Effector memory CD8-positive, alpha-beta T cell (primary cell): ENCODE results near the gene ADORA1.

Experiments
- ATAC-seq: fragments of 150-1000 bp; cut with Tn5 transposase; replicated peaks from 2 replicates; pipeline ENCODE4 v1.10.0; 2021; ENCODE audit warnings: mild to moderate bottlenecking, moderate library complexity
- DNase-seq, 3 experiments: peaks; one replicate each; pipeline ENCODE4 v3.0.0; 2021
- H3K27ac Mint-ChIP-seq, 2 donors: one replicate each; pipeline ENCODE4 v1.8.0; 2022; ENCODE audit warnings: mild to moderate bottlenecking in 2 of 2, mixed read lengths in 2 of 2, moderate library complexity in 2 of 2
- H3K27me3 Mint-ChIP-seq, 2 donors: one replicate each; pipeline ENCODE4 v1.8.0; 2022; ENCODE audit warnings: mixed read lengths in 2 of 2
- H3K36me3 Mint-ChIP-seq: one replicate; pipeline ENCODE4 v1.8.0; 2022; ENCODE audit warnings: mild to moderate bottlenecking, moderate library complexity, mixed read lengths; ENCODE audit not compliant: insufficient read depth
- H3K4me1 Mint-ChIP-seq, 2 donors: one replicate each; pipeline ENCODE4 v1.8.0; 2022; ENCODE audit warnings: low read depth in 2 of 2, mixed read lengths in 2 of 2
- H3K4me3 Mint-ChIP-seq, 2 donors: one replicate each; pipeline ENCODE4 v1.8.0; 2022; ENCODE audit warnings: mild to moderate bottlenecking in 2 of 2, mixed read lengths in 2 of 2, moderate library complexity in 2 of 2
- H3K9me3 Mint-ChIP-seq, 2 donors: one replicate each; pipeline ENCODE4 v1.8.0; 2022; ENCODE audit warnings: mixed read lengths in 2 of 2

ADORA1 gene

DNA sequence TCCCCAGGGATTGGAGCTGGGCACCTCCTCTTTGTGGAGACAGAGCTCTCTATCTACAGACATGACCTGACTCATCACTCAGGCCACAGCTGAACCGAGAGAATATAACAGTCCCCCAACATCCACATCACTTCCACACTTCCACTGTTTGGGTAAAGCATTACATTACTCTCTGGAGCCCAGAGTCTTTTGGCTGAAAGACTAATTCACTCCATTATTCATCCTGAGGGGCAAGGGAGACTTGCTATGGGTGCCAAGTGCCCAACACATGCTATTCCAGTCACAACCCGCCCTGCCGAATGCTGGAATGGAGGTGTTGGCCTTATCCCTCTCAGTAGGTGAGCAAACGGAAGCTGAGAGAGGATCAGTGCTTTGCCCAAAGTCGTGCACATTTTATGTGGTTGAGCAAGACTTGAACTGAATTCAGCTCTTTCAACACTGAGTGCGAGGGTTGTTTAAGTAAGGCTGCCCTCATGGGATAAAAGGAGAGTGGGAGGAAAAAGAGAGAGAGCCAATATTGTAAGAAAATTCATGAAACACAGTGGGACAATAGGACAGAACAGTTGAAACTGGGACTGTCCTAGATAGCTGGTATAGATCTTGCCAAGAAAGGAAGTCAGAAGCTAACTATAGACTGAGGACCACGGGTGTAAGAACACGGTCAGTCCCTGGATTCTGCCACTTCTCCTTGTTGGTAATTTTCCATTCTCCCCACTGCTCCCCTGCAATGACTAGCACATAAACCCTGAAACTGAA, 72.5 kb downstream of the ADORA1 start:
- no peak overlapping the region for H3K27ac Mint-ChIP-seq
- ATAC-seq (no peak), DNase-seq (no peak)
- no peaks in the 10 kb centered on the region for H3K9me3 Mint-ChIP-seq
- no peak overlapping the region for H3K4me3 Mint-ChIP-seq
- no peaks in the 10 kb centered on the region for H3K4me1 Mint-ChIP-seq
- no peaks in the 10 kb centered on the region for H3K36me3 Mint-ChIP-seq
- H3K27me3 Mint-ChIP-seq = peaks cover 68 to 76% of the 10 kb centered on the region in 2 donors

DNA sequence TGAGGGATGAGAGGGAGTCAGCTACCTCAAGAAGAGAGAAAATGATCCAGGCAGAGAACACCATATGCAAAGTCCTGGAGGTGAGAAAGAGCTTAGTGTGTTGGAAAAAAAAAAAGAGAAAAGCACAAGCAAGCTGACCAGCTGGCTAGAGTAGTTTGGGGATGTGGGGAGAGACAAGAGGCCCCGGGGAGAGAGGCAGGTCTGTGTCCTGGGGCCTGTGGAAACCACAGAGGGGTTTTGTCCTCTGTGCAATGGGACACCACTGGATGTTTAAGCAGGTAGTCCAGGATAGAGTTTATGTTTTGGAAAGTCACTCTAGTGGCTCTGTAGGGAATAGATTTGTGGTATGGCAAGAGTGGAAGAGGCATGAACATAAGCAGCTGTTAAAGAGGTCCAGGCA, 73.4 kb downstream of the ADORA1 start:
- DNase-seq = no peak
- H3K36me3 Mint-ChIP-seq = no peaks in the 10 kb centered on the region
- H3K9me3 Mint-ChIP-seq = no peaks in the 10 kb centered on the region
- no peak overlapping the region for H3K4me3 Mint-ChIP-seq
- peaks cover 61 to 68% of the 10 kb centered on the region in 2 donors for H3K27me3 Mint-ChIP-seq
- no peaks in the 10 kb centered on the region for H3K4me1 Mint-ChIP-seq
- no peak for ATAC-seq
- no peak overlapping the region for H3K27ac Mint-ChIP-seq

DNA sequence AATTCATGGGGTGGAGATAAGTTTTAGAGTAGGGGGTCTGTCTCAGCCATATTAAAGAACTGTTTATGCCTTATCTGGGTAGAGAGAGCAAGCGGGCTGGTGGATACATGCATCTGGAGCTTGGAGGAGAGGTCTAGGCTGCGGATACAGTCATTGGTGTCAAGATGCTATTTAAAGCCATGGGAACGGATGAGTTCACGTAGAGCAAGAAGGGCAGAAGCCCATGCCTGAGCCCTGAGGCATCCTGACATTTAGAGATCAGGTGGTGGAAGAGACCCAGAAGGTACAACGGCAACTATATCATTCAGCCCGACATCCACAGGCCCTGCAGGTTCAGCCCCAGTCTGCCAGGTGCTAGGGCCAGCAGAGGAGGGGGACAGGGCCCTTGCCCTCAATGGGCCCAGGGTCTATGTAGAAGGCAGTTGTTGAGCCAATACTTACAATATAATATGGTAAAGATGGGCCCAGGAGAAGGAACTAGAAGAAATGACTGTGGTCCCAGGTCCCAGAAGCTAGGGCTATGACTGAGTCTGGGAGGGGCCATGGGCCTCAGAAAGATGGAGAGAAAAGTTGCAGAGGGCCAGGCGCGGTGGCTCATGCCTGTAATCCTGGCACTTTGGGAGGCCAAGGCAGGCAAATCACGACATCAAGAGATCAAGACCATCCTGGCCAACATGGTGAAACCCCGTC, 74.1 kb downstream of the ADORA1 start:
- ATAC-seq = no peak
- H3K27me3 Mint-ChIP-seq = peaks cover 59 to 66% of the 10 kb centered on the region in 2 donors
- no peaks in the 10 kb centered on the region for H3K36me3 Mint-ChIP-seq
- H3K4me1 Mint-ChIP-seq = no peaks in the 10 kb centered on the region
- no peak overlapping the region for H3K4me3 Mint-ChIP-seq
- H3K9me3 Mint-ChIP-seq = no peaks in the 10 kb centered on the region
- no peak overlapping the region for H3K27ac Mint-ChIP-seq
- no peak for DNase-seq

DNA sequence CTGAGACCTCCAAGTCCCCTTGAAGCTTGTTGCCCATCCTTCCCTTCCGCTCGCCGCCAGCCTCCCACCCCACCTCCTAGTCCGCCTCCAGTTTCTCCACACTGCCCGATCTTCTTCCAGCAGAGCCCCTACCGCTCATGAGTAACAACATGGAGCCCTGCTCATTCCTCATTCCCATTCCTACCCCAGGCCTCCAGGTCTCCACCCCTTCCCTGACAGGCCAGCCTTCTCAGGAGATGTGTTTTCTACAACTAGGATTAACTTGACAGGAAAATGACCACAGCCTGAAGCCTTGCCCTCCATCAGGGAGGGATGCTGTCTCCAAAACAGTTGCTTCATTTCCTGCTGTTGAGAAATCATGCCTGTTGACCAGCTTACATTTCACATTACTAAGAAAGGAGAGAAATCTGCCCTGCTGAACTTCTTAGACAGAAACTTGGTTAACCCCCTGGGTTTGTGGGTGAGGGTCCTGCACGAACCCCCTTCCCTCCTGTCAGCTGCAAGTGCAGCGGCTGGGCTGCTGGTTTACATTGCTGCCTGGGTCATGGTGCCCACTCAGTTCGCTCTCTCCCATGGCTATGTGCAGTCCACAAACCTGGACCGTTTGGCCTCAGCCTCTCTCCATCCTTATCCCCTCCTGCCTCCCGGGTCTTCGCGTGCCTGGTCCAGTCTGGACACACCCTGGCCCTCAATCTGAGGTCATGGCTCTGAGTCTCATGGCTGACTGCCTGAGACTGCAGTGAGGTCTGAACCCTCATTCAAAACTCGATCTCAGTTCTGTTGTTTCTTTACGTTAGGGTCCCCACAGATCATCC, 75.1 kb downstream of the ADORA1 start:
- Mint-ChIP-seq H3K9me3 (no peaks in the 10 kb centered on the region), H3K4me1 (no peaks in the 10 kb centered on the region), H3K27ac (no peak overlapping the region), H3K27me3 (peaks cover 54 to 56% of the 10 kb centered on the region in 2 donors), H3K36me3 (no peaks in the 10 kb centered on the region), H3K4me3 (no peak overlapping the region)
- no peak for ATAC-seq
- no peak for DNase-seq

DNA sequence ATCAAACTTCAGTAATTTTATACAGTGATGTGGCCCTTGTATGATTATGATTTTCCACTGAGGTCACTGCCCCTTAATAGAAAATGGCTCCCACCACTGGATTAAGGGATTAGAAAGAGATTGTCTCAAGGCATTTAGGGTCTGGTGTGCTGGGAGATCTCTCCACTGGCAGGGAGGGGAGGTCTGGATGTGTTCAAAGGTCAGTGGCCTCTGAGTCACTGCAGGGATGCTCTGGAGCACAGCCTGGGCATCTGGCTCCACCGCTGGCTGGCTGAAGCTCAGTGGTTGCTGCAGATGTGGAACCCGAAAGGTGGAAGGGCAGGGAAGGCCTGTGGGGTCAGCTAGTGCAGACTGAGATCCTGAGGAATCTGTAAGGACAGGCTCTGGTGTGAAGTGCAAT, 77.2 kb downstream of the ADORA1 start:
- H3K27me3 Mint-ChIP-seq = peaks cover 40 to 44% of the 10 kb centered on the region in 2 donors
- no peaks in the 10 kb centered on the region for H3K9me3 Mint-ChIP-seq
- H3K4me1 Mint-ChIP-seq = no peaks in the 10 kb centered on the region
- ATAC-seq (no peak), DNase-seq (no peak)
- H3K4me3 Mint-ChIP-seq = no peak overlapping the region
- H3K36me3 Mint-ChIP-seq = no peaks in the 10 kb centered on the region
- H3K27ac Mint-ChIP-seq = no peak overlapping the region

DNA sequence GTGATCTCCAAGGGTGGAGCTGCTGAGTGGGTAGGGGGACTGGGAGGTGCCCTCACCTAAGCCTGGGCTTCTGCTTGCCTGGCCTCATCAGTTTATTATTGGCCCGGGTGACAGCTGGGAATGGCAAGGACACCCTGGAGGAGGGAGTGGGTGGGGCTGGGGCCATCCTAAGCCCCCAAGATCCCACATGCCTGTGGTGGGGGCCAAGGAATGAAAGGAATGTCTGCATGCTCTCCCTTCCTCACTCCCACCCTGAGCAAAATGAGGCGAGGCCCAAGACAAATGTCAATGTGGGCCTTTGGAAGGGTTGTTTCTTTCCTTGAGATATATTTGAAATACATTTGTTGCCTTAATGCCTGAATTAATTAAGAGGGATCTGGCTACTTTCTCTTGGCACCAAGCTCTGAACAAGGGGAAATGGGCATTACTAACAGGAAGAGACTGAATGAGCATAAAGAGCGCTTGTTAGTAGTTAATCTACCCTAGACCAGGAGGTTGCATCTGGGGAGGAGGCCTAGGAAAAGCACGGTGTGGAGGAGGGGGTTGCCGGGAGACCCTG, 78.7 kb downstream of the ADORA1 start:
- Mint-ChIP-seq H3K27me3 (peaks cover 26 to 36% of the 10 kb centered on the region in 2 donors), H3K36me3 (no peaks in the 10 kb centered on the region), H3K27ac (no peak overlapping the region), H3K4me1 (no peaks in the 10 kb centered on the region), H3K4me3 (no peak overlapping the region), H3K9me3 (no peaks in the 10 kb centered on the region)
- ATAC-seq (no peak), DNase-seq (no peak)

DNA sequence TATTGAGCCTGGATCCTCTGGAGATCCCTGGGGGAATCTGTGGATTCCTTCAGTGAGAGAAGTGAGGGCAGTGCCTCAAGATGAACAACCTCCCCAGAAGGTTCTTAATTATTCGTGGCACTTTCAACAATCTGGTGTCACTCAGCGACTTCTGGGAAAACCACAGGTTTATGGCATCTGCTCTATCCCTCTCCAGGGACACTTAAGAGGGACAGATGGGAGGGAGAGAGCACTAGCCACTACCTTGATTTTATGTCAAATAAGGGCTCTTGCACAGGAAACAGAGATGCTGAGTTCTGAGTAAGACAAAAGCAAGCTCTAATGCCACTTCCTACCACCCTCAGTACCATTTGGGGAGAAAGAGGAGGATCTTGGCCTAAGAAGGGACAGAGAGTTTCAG, 80.2 kb downstream of the ADORA1 start:
- ATAC-seq (no peak), DNase-seq (no peak)
- H3K4me1 Mint-ChIP-seq = no peaks in the 10 kb centered on the region
- H3K36me3 Mint-ChIP-seq = no peaks in the 10 kb centered on the region
- no peak overlapping the region for H3K4me3 Mint-ChIP-seq
- no peaks in the 10 kb centered on the region for H3K9me3 Mint-ChIP-seq
- no peak overlapping the region for H3K27ac Mint-ChIP-seq
- peaks cover 12 to 24% of the 10 kb centered on the region in 2 donors for H3K27me3 Mint-ChIP-seq

DNA sequence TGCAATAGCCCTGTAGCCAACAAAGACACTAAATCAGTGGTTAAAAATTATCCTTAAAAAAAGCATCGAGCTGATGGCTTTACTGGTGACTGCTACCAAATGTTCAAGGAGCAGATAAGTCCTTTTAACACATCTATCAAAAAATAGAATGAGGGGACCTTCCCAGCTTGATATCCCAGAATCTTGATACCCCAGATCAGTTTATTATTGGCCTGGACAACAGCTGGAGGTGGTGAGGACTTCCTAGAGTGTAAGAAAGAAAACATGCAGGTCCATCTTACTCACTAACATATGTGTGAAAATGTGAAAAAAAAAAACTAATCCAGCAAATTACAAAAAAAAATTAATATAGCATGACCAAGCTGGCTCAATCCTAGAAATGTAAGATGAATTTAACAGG, 80.7 kb downstream of the ADORA1 start:
- Mint-ChIP-seq H3K4me3 (no peak overlapping the region), H3K27ac (no peak overlapping the region), H3K27me3 (peaks cover 12 to 20% of the 10 kb centered on the region in 2 donors), H3K4me1 (no peaks in the 10 kb centered on the region), H3K9me3 (no peaks in the 10 kb centered on the region), H3K36me3 (no peaks in the 10 kb centered on the region)
- DNase-seq = no peak
- ATAC-seq = no peak

DNA sequence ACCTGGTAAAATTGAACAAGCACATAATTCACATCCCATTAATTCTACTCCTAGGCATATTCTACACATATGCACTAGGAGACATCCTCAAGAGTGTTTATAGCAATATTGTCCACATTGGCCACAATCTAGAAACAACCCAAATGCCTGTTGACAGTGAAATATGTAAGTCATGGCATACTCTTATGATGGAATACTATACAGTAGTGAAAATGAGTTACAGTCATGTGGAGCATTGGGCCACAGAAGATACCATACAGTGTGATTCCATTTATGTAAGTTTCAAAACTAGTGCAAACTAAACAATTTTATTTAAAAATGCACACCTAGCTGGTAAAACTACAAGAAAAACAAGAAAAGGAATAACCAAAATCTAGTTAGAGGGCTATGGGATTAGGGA, 82.8 kb downstream of the ADORA1 start:
- DNase-seq (no peak), ATAC-seq (no peak)
- no peak overlapping the region for H3K27ac Mint-ChIP-seq
- no peaks in the 10 kb centered on the region for H3K9me3 Mint-ChIP-seq
- peaks cover 0 to 3% of the 10 kb centered on the region in 2 donors for H3K4me1 Mint-ChIP-seq
- peaks cover 3% of the 10 kb centered on the region for H3K36me3 Mint-ChIP-seq
- H3K27me3 Mint-ChIP-seq = peaks cover 10 to 12% of the 10 kb centered on the region in 2 donors
- no peak overlapping the region for H3K4me3 Mint-ChIP-seq

DNA sequence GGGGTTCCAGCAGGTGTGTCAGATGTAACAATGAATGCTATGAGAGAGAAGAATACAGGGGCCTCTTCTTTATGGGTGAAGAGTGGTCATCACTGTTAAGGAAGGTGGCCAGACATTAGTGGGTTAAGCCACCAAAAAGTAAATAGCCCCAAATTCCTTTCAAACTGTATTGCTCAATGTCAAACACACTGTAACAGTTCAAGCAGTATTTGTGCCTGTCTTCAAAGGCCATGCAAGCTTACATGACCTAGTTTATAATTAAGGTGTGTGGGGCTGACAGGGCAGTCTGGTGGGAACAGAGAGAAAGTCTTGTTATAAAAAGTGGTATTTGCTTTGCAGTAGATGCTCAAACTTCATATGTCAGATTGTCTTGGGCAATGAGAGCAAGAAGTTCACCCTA, 83.5 kb downstream of the ADORA1 start:
- Mint-ChIP-seq H3K36me3 (peaks cover 3% of the 10 kb centered on the region), H3K4me1 (peaks cover under 1 to 3% of the 10 kb centered on the region in 2 donors), H3K27me3 (peaks cover 11 to 12% of the 10 kb centered on the region in 2 donors), H3K9me3 (no peaks in the 10 kb centered on the region), H3K27ac (no peak overlapping the region), H3K4me3 (no peak overlapping the region)
- DNase-seq = no peak
- no peak for ATAC-seq

DNA sequence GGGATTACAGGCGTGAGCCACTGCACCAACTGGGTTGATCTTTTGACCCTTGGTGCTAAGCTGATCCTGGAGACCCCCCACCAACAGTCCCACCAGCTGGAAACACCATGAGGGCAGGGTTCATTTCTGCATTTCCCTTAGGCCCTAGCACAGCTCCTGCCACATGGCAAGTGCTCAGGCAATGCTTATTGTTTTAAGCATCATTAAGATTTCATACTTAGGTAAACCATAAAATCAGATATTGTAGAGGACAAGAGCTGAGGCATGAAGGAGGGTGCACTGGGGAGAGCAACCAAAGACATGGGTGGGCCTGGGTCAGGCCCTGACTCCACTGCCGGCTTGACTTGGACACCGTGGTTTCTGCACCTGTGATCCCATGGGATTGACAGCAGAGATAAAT, 84.3 kb downstream of the ADORA1 start:
- H3K27me3 Mint-ChIP-seq = peaks cover 20 to 21% of the 10 kb centered on the region in 2 donors
- peaks cover 6 to 8% of the 10 kb centered on the region in 2 donors for H3K4me1 Mint-ChIP-seq
- peaks cover 3% of the 10 kb centered on the region for H3K36me3 Mint-ChIP-seq
- H3K9me3 Mint-ChIP-seq = no peaks in the 10 kb centered on the region
- DNase-seq = no peak
- H3K4me3 Mint-ChIP-seq = no peak overlapping the region
- H3K27ac Mint-ChIP-seq = no peak overlapping the region
- ATAC-seq = no peak

DNA sequence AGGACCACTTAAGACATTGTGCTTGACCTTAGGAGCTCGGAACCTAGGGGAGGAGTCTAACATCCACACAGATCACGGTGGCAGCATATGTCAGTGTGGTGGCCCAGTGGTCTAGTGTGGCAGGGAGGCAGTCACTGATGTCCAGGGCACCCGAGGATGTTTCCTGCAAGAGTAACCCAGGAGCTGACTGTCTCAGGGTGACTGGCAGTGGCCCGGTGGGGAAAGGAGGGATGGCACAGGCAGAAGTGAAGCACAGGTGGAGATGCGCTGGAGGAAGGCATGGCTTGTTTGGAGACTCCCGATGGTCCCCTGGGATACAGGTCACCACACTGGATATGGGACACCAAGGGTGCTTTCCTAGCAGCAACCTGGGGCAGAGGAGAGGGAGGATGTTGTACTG, 85.6 kb downstream of the ADORA1 start:
- H3K36me3 Mint-ChIP-seq = peaks cover 3% of the 10 kb centered on the region
- peaks cover 6 to 8% of the 10 kb centered on the region in 2 donors for H3K4me1 Mint-ChIP-seq
- DNase-seq (no peak), ATAC-seq (no peak)
- no peaks in the 10 kb centered on the region for H3K9me3 Mint-ChIP-seq
- no peak overlapping the region for H3K4me3 Mint-ChIP-seq
- no peak overlapping the region for H3K27ac Mint-ChIP-seq
- peaks cover 21 to 33% of the 10 kb centered on the region in 2 donors for H3K27me3 Mint-ChIP-seq

DNA sequence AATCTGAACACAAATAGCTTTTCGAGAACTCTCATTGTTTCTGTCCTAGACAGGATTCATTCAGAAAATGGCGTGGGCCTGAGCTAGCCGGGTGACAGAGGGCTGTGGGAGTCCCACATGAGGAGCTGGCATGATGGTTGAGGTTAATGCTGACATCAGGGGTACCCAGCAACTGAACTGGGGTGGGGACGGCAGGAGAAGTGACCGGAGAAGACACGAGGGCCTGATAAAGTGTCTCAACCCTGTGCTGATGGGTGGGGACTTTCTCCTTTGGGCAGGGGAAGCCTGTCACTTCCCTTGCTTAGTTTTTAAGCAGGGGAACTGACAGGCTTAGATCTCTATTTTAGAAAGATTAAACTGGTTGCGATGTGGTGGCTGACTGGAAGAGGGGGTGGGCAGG, 87.3 kb downstream of the ADORA1 start:
- Mint-ChIP-seq H3K9me3 (no peaks in the 10 kb centered on the region), H3K4me1 (peaks cover 6 to 8% of the 10 kb centered on the region in 2 donors), H3K27ac (no peak overlapping the region), H3K4me3 (no peak overlapping the region), H3K36me3 (peaks cover 3% of the 10 kb centered on the region), H3K27me3 (peaks cover 33 to 47% of the 10 kb centered on the region in 2 donors)
- DNase-seq (no peak), ATAC-seq (no peak)
